AG04450 (cell line): ENCODE measurements around the gene PLAC1. TPM values are rescaled to one million over a fixed set of nuclear protein-coding genes. Genes with fewer than 3 reads are reported as not detected.

Experiments used
- CTCF ChIA-PET: fragments of 300-600, 350-600 bp; formaldehyde crosslinking; extraction: SDS; loops from one replicate; lab custom pipeline; 2022; ENCODE audit warnings: antibody characterized with exemption, inconsistent platforms; lab: Charles Lee
- POLR2A ChIA-PET: fragments of 350-600 bp; formaldehyde crosslinking; extraction: SDS; loops from one replicate; lab custom pipeline; 2021; ENCODE audit warnings: antibody characterized with exemption, inconsistent platforms; lab: Yijun Ruan, JAX
- DNase-seq: peaks from one replicate; pipeline ENCODE4 v3.0.0-alpha.2; 2011; ENCODE audit warnings: low read depth, low spot score
- H3K27ac ChIP-seq: one replicate; pipeline ENCODE4 v1.5.1; 2012; ENCODE audit warnings: low read depth, low read length, control low read depth
- H3K27me3 ChIP-seq: one replicate; pipeline ENCODE4 v1.6.0; 2012; ENCODE audit warnings: low read length; ENCODE audit not compliant: control insufficient read depth, insufficient read depth
- H3K4me3 ChIP-seq: 2 replicates; pipeline ENCODE4 v1.5.1; 2011; ENCODE audit warnings: mild to moderate bottlenecking, low read depth, low read length, control low read depth
- H3K9me3 ChIP-seq: 2 replicates; pipeline ENCODE4 v1.5.1; 2012; ENCODE audit warnings: low read length; ENCODE audit not compliant: control insufficient read depth, insufficient read depth
- CTCF ChIP-seq: IDR thresholded peaks from 2 replicates; pipeline ENCODE4 v1.5.1; 2011; ENCODE audit warnings: low read depth, low read length, control low read depth, inconsistent platforms
- polyA plus RNA-seq: library from polyadenylated mRNA; depleted of rRNA; stranded (reverse); fragments of >200 nt; gene quantifications from 2 replicates; pipeline ENCODE4 v1.2.3, GENCODE V29; 2011

The PLAC1 gene
- polyA plus RNA-seq, 1 experiment: 2.4 TPM

- Histone ChIP-seq H3K27me3 (no peaks in the 10 kb centered on the region), H3K27ac (no peak overlapping the region), H3K4me3 (no peak overlapping the region), H3K9me3 (no peaks in the 10 kb centered on the region)
- no peak for DNase-seq
- ChIA-PET POLR2A (interaction anchor here (1.0 kb wide), 1 partner anchor 8 kb away, joined by 4 read pairs; no protein-coding TSS in a partner anchor), CTCF (interaction anchor here (0.9 to 1.6 kb wide), 2 partner anchors 62 to 121 kb away, joined by 4 read pairs; no protein-coding TSS in a partner anchor)
- no peak for TF ChIP-seq CTCF
These were observed 3.0 kb upstream of the PLAC1 start for GRCh38 chrX:134661295-134661694.

- Histone ChIP-seq H3K27ac (no peak overlapping the region), H3K27me3 (no peaks in the 10 kb centered on the region), H3K4me3 (no peak overlapping the region), H3K9me3 (no peaks in the 10 kb centered on the region)
- POLR2A ChIA-PET: interaction anchor here (1.0 kb wide), 1 partner anchor 9 kb away, joined by 4 read pairs; no protein-coding TSS in a partner anchor
- DNase-seq: no peak
- CTCF ChIA-PET: interaction anchor here (0.9 to 1.6 kb wide), 2 partner anchors 61 to 122 kb away, joined by 4 read pairs; no protein-coding TSS in a partner anchor
- no peak for TF ChIP-seq CTCF
These were observed 2.4 kb upstream of the PLAC1 start for GRCh38 chrX:134660627-134661026.

DNA sequence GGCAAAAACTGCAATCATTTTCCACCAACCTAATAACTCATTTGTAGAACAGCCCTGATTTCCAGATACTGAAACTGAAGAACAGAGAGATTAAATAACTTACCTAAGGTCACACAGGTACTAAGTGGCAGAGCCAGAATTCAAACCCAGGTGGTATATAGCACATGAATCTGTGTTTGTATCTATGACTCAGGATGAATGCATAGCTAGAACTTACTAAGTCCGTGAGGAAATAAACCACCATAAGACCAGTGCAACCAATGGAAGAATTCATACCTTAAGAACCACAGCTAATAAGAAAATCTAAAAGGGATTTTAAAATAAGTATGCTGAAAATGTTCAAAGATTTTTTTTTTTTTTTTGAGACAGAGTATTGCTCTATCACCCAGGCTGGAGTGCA, 1.5 kb upstream of the PLAC1 start:
- no peaks in the 10 kb centered on the region for H3K9me3 ChIP-seq
- H3K27me3 ChIP-seq: no peaks in the 10 kb centered on the region
- ChIA-PET CTCF (interaction anchor here (0.7 to 1.6 kb wide), 3 partner anchors 23 to 453 kb away, joined by 4 to 5 read pairs (median 4); no protein-coding TSS in a partner anchor), POLR2A (no interaction called here)
- TF ChIP-seq CTCF: no peak
- H3K27ac ChIP-seq: no peak overlapping the region
- no peak for DNase-seq
- no peak overlapping the region for H3K4me3 ChIP-seq

- Histone ChIP-seq H3K27ac (no peak overlapping the region), H3K9me3 (no peaks in the 10 kb centered on the region), H3K27me3 (no peaks in the 10 kb centered on the region), H3K4me3 (no peak overlapping the region)
- POLR2A ChIA-PET: no interaction called here
- TF ChIP-seq CTCF: no peak
- CTCF ChIA-PET: interaction anchor here (0.6 to 1.5 kb wide), 2 partner anchors 22 to 80 kb away, joined by 3 to 5 read pairs; no protein-coding TSS in a partner anchor
- no peak for DNase-seq
These were observed 421 bp upstream of the PLAC1 start for GRCh38 chrX:134658760-134659023.

DNA sequence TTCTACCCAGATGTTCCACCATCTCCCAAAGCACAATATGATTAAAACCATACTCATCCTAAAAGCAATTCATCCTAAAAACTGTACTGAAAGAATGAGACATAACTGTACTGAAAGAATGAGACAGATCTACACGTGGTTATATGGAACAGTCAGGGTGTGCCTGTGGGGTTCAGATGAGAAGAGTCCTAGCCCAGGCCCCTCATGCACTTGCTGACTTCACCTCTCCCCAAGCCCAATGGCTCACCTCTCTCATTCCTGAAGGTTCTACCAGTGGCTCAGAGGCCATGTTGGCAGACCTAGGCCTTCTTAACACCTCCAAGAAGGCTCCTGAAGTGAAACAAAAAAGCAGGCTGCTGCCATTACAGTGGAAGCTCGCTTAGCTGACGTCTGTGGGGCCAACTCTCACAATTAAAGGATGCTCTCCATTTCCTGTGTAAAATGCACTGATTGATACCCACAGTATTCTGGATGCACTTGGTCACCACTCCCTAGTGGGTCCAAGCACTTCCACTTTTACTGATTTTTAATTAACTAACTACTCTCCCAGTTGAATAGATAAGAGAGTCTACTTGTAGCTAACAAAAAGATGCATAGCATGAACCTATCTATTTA, 3.8 kb downstream of the PLAC1 start:
- no peak overlapping the region for H3K27ac ChIP-seq
- CTCF ChIA-PET: no interaction called here

More for the DNA sequence above, 3.8 kb downstream of the PLAC1 start:
- TF ChIP-seq CTCF: no peak
- no peak overlapping the region for H3K4me3 ChIP-seq
- no peaks in the 10 kb centered on the region for H3K9me3 ChIP-seq
- no peak for DNase-seq
- H3K27me3 ChIP-seq: no peaks in the 10 kb centered on the region
- POLR2A ChIA-PET: interaction anchor here (0.6 kb wide), 1 partner anchor 32 kb away, joined by 4 read pairs; no protein-coding TSS in a partner anchor
